SK-N-MC (cell line): ENCODE measurements around the gene LRRTM1.

Experiments
- EZH2 ChIP-seq: fragments of 200-600 bp; sonication (generic); IDR thresholded peaks from one replicate; pipeline ENCODE4 v1.6.1; 2017; ENCODE audit warnings: antibody characterized with exemption
- FOXP2 ChIP-seq: optimal IDR thresholded peaks from 2 replicates; pipeline ENCODE3; 2011; ENCODE audit warnings: mild to moderate bottlenecking, moderate library complexity; ENCODE audit not compliant: insufficient read depth; ENCODE audit errors: extremely low read length, control extremely low read depth
- POLR2AphosphoS5 ChIP-seq: IDR thresholded peaks from 2 replicates; pipeline ENCODE4 v1.6.1; 2012; ENCODE audit warnings: mild to moderate bottlenecking, low read depth, low read length, borderline replicate concordance

- TF ChIP-seq POLR2AphosphoS5 (no peak), EZH2 (no peak), FOXP2 (no peak)
Measured at GRCh38 chr2:80300954-80301353, 3.6 kb downstream of the LRRTM1 start.
